HepG2 (cell line): ENCODE measurements around the gene SELENOS.

ENCODE experiments used
- NR1H2 ChIP-seq: sonication (generic); formaldehyde crosslinking; IDR thresholded peaks from 2 replicates; pipeline ENCODE4 v1.8.1; 2022; ENCODE audit warnings: low read depth, missing genetic modification reagents, borderline replicate concordance
- ZBTB14 ChIP-seq: sonication (generic); formaldehyde crosslinking; IDR thresholded peaks from 2 replicates; pipeline ENCODE4 v1.4.0; 2020; ENCODE audit warnings: missing genetic modification reagents
- ZBTB26 ChIP-seq: IDR thresholded peaks from 2 replicates; pipeline ENCODE4 v1.6.1; 2016; ENCODE audit warnings: missing compliant biosample characterization, missing genetic modification reagents, borderline replicate concordance
- ZFP1 ChIP-seq: IDR thresholded peaks from 2 replicates; pipeline ENCODE4 v1.6.1; 2016
- ZMYM2 ChIP-seq: sonication (generic); formaldehyde crosslinking; IDR thresholded peaks from 2 replicates; pipeline ENCODE4 v1.8.0; 2022; ENCODE audit warnings: mild to moderate bottlenecking, missing genetic modification reagents
- ZNF512 ChIP-seq: sonication (generic); formaldehyde crosslinking; IDR thresholded peaks from 2 replicates; pipeline ENCODE4 v1.4.0; 2020; ENCODE audit warnings: mild to moderate bottlenecking, missing genetic modification reagents
- ZNF704 ChIP-seq: sonication (generic); formaldehyde crosslinking; IDR thresholded peaks from 2 replicates; pipeline ENCODE4 v1.8.1; 2023; ENCODE audit warnings: mild to moderate bottlenecking, inconsistent platforms, moderate library complexity, missing genetic modification reagents, borderline replicate concordance

GRCh38 chr15:101318839-101319238 lies 41.6 kb upstream of the SELENOS start:
- TF ChIP-seq ZMYM2 (CRISPR knock-in tag) = no peak
- no peak for TF ChIP-seq ZFP1 (CRISPR knock-in tag)
- TF ChIP-seq ZNF704 (CRISPR knock-in tag) = no peak
- no peak for TF ChIP-seq ZBTB26 (CRISPR knock-in tag)
- TF ChIP-seq ZNF512 (CRISPR knock-in tag) = no peak
- no peak for TF ChIP-seq ZBTB14
- no peak for TF ChIP-seq NR1H2 (CRISPR knock-in tag)
